Progenitor cell of endocrine pancreas (in vitro differentiated cells): Measurements from ENCODE around the gene ARID3B. TPM values are rescaled to one million over a fixed set of nuclear protein-coding genes. Genes with fewer than 3 reads are reported as not detected.
A peak's percentile ranks its signal among the peaks of the same experiment; 100 is the strongest.

Experiments
- DNase-seq: peaks from one replicate; pipeline ENCODE4 v3.0.0; 2021; ENCODE audit warnings: low spot score; ENCODE audit not compliant: unreplicated experiment
- H3K27ac Mint-ChIP-seq: 2 replicates; pipeline ENCODE4 v1.8.0; 2021; ENCODE audit warnings: mild to moderate bottlenecking, moderate library complexity, mixed read lengths
- H3K27me3 Mint-ChIP-seq: 2 replicates; pipeline ENCODE4 v1.8.0; 2021; ENCODE audit warnings: mixed read lengths
- H3K36me3 Mint-ChIP-seq: 2 replicates; pipeline ENCODE4 v1.8.0; 2022; ENCODE audit warnings: mixed read lengths; ENCODE audit not compliant: insufficient read depth
- H3K4me1 Mint-ChIP-seq: 2 replicates; pipeline ENCODE4 v1.8.0; 2021; ENCODE audit warnings: low read depth, mixed read lengths
- H3K4me3 Mint-ChIP-seq: 2 replicates; pipeline ENCODE4 v1.8.0; 2021; ENCODE audit warnings: low read depth, mild to moderate bottlenecking, moderate library complexity, mixed read lengths
- H3K9me3 Mint-ChIP-seq: 2 replicates; pipeline ENCODE4 v1.8.0; 2021; ENCODE audit warnings: low read depth, mixed read lengths
- long read RNA-seq: library from polyadenylated mRNA; unstranded; transcript quantifications from one replicate; pipeline ENCODE4 v2.0.0, GENCODE V29; 2020
- total RNA-seq: library from RNA; stranded (reverse); gene quantifications from 2 replicates; pipeline ENCODE4 v1.2.1, GENCODE V29; 2021
- TF ChIP-seq, protein P1 (sequence below): fragments of 200-600 bp; sonication (generic); IDR thresholded peaks from one replicate; pipeline ENCODE4 v1.5.0; 2021; ENCODE audit warnings: antibody characterized with exemption, mild to moderate bottlenecking; ENCODE audit not compliant: unreplicated experiment

Gene ARID3B, protein sequence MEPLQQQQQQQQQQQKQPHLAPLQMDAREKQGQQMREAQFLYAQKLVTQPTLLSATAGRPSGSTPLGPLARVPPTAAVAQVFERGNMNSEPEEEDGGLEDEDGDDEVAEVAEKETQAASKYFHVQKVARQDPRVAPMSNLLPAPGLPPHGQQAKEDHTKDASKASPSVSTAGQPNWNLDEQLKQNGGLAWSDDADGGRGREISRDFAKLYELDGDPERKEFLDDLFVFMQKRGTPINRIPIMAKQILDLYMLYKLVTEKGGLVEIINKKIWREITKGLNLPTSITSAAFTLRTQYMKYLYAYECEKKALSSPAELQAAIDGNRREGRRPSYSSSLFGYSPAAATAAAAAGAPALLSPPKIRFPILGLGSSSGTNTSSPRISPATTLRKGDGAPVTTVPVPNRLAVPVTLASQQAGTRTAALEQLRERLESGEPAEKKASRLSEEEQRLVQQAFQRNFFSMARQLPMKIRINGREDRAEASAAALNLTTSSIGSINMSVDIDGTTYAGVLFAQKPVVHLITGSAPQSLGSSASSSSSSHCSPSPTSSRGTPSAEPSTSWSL
- 77.2 and 81.9 TPM in 2 replicates for total RNA-seq
- long read RNA-seq, full-length matches to known transcripts: 1 of 18 reads
- long read RNA-seq, partial matches to known transcripts: 11 of 18 reads
- long read RNA-seq, other reads (novel, unspliced or antisense): 6 of 18 reads

DNA sequence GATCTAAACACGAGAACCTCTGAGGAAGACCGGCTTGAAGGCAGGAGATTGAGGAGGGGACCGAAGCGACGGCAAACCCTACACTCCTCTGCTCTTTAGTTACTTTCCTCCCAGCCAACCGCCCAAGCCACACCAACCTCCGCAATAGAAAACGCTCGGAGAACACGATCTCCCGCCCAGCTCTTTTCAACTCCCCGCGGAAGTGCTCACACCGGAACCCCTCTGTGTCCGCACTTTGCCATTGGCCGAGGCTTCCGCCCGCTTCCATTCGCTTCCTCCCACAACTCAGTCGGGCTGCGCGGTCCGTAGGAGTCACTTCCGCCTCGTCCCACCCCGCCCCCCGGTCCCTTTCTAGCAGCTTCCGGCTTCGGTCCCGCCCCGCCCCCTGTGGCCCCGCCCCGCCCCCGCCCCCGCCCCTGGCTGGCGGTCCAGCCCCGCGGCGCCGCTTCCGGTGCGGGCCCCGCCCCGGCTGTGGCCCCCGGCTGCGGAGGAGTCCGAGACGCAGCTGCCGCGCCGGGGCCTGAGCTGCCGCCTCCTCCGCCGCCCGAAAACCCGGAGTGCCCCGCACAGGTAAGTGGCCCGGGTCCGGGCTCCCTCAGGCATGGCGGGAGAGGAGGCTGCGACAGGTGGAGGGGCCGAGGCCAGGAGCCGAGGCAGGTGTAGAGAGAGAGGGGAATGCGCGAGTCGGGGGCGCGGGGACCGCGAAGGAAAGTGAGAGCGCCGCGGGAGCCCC is at the start of gene ARID3B:
ARID3B (plus strand) TSS at position 460 of the 733 bp plus-strand sequence. CDS start 2,717 bp downstream, outside the sequence.
- Mint-ChIP-seq H3K4me1 (peaks cover 29% of the 10 kb centered on the region), H3K27ac (peak within 1 kb of the TSS; percentile 96), H3K27me3 (no peaks in the 10 kb centered on the region), H3K4me3 (peak within 1 kb of the TSS; percentile 96), H3K36me3 (peaks cover 8% of the 10 kb centered on the region), H3K9me3 (no peaks in the 10 kb centered on the region)
- peak; percentile 91 for DNase-seq
- TF ChIP-seq, protein P1, sequence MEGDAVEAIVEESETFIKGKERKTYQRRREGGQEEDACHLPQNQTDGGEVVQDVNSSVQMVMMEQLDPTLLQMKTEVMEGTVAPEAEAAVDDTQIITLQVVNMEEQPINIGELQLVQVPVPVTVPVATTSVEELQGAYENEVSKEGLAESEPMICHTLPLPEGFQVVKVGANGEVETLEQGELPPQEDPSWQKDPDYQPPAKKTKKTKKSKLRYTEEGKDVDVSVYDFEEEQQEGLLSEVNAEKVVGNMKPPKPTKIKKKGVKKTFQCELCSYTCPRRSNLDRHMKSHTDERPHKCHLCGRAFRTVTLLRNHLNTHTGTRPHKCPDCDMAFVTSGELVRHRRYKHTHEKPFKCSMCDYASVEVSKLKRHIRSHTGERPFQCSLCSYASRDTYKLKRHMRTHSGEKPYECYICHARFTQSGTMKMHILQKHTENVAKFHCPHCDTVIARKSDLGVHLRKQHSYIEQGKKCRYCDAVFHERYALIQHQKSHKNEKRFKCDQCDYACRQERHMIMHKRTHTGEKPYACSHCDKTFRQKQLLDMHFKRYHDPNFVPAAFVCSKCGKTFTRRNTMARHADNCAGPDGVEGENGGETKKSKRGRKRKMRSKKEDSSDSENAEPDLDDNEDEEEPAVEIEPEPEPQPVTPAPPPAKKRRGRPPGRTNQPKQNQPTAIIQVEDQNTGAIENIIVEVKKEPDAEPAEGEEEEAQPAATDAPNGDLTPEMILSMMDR: no peak

DNA sequence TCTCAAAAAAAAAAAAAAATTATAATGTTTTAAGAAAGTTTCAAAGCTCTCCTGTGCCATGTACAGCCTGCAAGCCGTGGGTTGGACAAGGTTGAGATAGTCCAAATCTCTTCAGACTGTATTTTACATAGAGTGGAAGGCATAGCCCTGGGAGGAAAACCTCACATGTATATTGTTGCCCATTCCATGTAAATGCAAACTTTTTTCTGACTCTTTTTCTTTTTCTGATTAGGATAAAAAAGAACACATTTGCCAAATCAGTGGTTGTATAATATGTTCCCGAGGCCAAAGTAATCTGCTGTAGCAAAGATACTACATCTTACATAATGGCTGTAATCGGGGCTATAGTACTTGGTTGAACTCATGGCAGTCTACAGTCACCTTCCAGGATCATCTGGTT is 44.4 kb upstream of the ARID3B start:
- TF ChIP-seq, protein P1: no peak
- peaks cover 1% of the 10 kb centered on the region for H3K36me3 Mint-ChIP-seq
- H3K4me3 Mint-ChIP-seq: no peak overlapping the region
- DNase-seq: no peak
- no peaks in the 10 kb centered on the region for H3K27me3 Mint-ChIP-seq
- no peak overlapping the region for H3K27ac Mint-ChIP-seq
- H3K9me3 Mint-ChIP-seq: no peaks in the 10 kb centered on the region
- peaks cover 3% of the 10 kb centered on the region for H3K4me1 Mint-ChIP-seq

DNA sequence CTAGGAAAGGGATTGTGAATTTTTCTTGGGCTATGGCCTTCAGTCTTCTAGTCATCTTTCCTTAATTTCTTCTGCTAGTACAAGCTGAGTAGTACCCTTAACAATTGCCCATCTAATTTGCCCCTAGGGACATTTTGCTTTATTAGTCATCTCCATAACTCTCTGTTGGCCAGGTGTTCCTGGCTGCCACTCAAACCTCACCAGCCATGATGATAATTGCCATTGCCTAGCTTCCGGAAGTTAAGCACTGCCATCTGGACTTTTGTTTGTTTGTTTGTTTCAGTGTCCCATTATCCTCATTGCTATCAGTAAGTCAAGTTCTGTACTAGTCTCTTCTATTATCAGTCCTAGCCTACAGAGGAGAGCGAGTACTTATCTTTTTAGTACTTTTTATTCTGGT is 43.4 kb upstream of the ARID3B start:
- Mint-ChIP-seq H3K36me3 (peaks cover 2% of the 10 kb centered on the region), H3K27me3 (no peaks in the 10 kb centered on the region), H3K27ac (no peak overlapping the region), H3K9me3 (no peaks in the 10 kb centered on the region), H3K4me1 (peaks cover 3% of the 10 kb centered on the region), H3K4me3 (no peak overlapping the region)
- TF ChIP-seq, protein P1: no peak
- no peak for DNase-seq

DNA sequence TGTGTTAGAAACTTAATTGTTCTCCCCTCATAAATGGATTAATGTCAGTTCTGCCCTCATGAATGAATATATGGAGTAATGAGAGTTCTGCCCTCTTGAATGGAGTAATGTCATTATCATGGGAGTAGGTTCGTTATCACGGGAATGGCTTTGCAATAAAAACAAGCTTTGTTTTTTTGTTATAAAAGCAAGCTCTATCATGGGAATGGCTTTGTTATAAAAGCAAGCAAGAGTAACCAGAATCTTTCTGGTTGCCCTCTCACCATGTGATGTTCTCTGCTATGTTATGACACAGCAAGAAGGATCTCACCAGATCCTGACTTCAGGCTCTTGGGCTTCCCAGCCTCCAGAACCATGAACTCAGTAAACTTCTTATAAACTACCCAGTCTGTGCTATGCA is 41.7 kb upstream of the ARID3B start:
- no peak for DNase-seq
- Mint-ChIP-seq H3K36me3 (peaks cover 9% of the 10 kb centered on the region), H3K9me3 (no peaks in the 10 kb centered on the region), H3K27me3 (no peaks in the 10 kb centered on the region), H3K4me3 (no peak overlapping the region), H3K27ac (no peak overlapping the region), H3K4me1 (peaks cover 3% of the 10 kb centered on the region)
- TF ChIP-seq, protein P1: no peak

DNA sequence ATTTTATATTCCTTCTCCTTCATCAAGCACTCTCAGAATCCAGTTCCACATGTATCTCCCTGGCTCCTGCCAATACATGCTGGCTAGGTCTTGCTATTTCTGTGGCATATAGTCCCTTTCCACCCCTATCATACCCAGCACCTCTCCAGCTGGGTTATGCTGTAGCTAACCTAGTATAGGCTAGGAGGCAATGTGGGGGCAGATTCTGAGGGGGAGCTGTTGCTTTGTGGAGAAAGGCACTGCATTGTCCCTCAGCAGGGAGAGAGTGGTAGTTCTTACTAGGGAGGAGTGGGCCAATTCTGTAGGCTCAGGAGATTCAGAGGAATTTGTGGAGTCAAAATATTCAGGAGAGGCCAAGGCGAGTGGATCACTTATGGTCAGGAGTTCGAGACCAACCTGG is 40.6 kb upstream of the ARID3B start:
- no peaks in the 10 kb centered on the region for H3K9me3 Mint-ChIP-seq
- no peak for DNase-seq
- no peak overlapping the region for H3K4me3 Mint-ChIP-seq
- TF ChIP-seq, protein P1: no peak
- H3K27ac Mint-ChIP-seq: no peak overlapping the region
- peaks cover 12% of the 10 kb centered on the region for H3K36me3 Mint-ChIP-seq
- H3K27me3 Mint-ChIP-seq: no peaks in the 10 kb centered on the region
- H3K4me1 Mint-ChIP-seq: peaks cover 3% of the 10 kb centered on the region
